ENCODE data around the gene HIBCH.
"Not testable (repeated sequence)": the region's sequence is repeated elsewhere in the genome, so short reads cannot be mapped to it uniquely, and the experiment has no call there.

Gene HIBCH

GRCh38 chr2:190308031-190308430 lies 11.6 kb downstream of the HIBCH start:
- no peak for DNase-seq (ENCODE audit: low read depth, low spot score)

GRCh38 chr2:190304404-190304803 lies 15.2 kb downstream of the HIBCH start:
- no peak for DNase-seq (ENCODE audit: low read depth, low spot score)

- DNase-seq (ENCODE audit: low read depth, low spot score) = no peak
Observed at GRCh38 chr2:190303647-190304046, 16.0 kb downstream of the HIBCH start.

GRCh38 chr2:190302052-190302451 lies 17.6 kb downstream of the HIBCH start:
- DNase-seq (ENCODE audit: low read depth, low spot score) = no peak

GRCh38 chr2:190301032-190301431 lies 18.6 kb downstream of the HIBCH start:
- no peak for DNase-seq (ENCODE audit: low read depth, low spot score)

GRCh38 chr2:190297880-190298279 lies 21.7 kb downstream of the HIBCH start:
- not testable (repeated sequence) for DNase-seq (ENCODE audit: low read depth, low spot score)

GRCh38 chr2:190283783-190284182 lies 35.8 kb downstream of the HIBCH start:
- no peak for DNase-seq (ENCODE audit: low read depth, low spot score)

- no peak for DNase-seq (ENCODE audit: low read depth, low spot score)
Observed at GRCh38 chr2:190280565-190281350, 38.9 kb downstream of the HIBCH start.

- not testable (repeated sequence) for DNase-seq (ENCODE audit: low read depth, low spot score)
Observed at GRCh38 chr2:190279256-190280134, 40.1 kb downstream of the HIBCH start.

GRCh38 chr2:190277234-190278112 lies 42.2 kb downstream of the HIBCH start:
- no peak for DNase-seq (ENCODE audit: low read depth, low spot score)

- DNase-seq (ENCODE audit: low read depth, low spot score) = no peak
Observed at GRCh38 chr2:190272457-190272842, 47.2 kb downstream of the HIBCH start.

GRCh38 chr2:190271783-190272456 lies 47.7 kb downstream of the HIBCH start:
- DNase-seq (ENCODE audit: low read depth, low spot score) = no peak

- no peak for DNase-seq (ENCODE audit: low read depth, low spot score)
Observed at GRCh38 chr2:190270298-190270697, 49.3 kb downstream of the HIBCH start.

GRCh38 chr2:190269699-190270098 lies 49.9 kb downstream of the HIBCH start:
- DNase-seq (ENCODE audit: low read depth, low spot score) = not testable (repeated sequence)

- DNase-seq (ENCODE audit: low read depth, low spot score) = no peak
Observed at GRCh38 chr2:190267302-190267701, 52.3 kb downstream of the HIBCH start.

- DNase-seq (ENCODE audit: low read depth, low spot score) = no peak
Observed at GRCh38 chr2:190266314-190266713, 53.3 kb downstream of the HIBCH start.

GRCh38 chr2:190261851-190262250 lies 57.8 kb downstream of the HIBCH start:
- DNase-seq (ENCODE audit: low read depth, low spot score) = no peak

GRCh38 chr2:190256087-190256486 lies 63.5 kb downstream of the HIBCH start:
- DNase-seq (ENCODE audit: low read depth, low spot score) = no peak

GRCh38 chr2:190255676-190256075 lies 64.0 kb downstream of the HIBCH start:
- no peak for DNase-seq (ENCODE audit: low read depth, low spot score)

- no peak for DNase-seq (ENCODE audit: low read depth, low spot score)
Observed at GRCh38 chr2:190254063-190254850, 65.4 kb downstream of the HIBCH start.
